Activated CD4-positive, alpha-beta T cell treated with anti-CD3 and anti-CD28 coated beads, Interleukin-2, Interleukin-4, amounts not matched to agents 100 ng/mL and 50 ng/mL, durations not matched to agents 16 hours and 8 hours (primary cell): ENCODE results near the gene HSF2BP.
"Not testable (repeated sequence)": the region's sequence is repeated elsewhere in the genome, so short reads cannot be mapped to it uniquely, and the experiment has no call there.

Experiments used
- DNase-seq: peaks from one replicate; pipeline ENCODE4 v3.0.0-alpha.2; 2020; ENCODE audit warnings: low spot score

The HSF2BP gene

DNA sequence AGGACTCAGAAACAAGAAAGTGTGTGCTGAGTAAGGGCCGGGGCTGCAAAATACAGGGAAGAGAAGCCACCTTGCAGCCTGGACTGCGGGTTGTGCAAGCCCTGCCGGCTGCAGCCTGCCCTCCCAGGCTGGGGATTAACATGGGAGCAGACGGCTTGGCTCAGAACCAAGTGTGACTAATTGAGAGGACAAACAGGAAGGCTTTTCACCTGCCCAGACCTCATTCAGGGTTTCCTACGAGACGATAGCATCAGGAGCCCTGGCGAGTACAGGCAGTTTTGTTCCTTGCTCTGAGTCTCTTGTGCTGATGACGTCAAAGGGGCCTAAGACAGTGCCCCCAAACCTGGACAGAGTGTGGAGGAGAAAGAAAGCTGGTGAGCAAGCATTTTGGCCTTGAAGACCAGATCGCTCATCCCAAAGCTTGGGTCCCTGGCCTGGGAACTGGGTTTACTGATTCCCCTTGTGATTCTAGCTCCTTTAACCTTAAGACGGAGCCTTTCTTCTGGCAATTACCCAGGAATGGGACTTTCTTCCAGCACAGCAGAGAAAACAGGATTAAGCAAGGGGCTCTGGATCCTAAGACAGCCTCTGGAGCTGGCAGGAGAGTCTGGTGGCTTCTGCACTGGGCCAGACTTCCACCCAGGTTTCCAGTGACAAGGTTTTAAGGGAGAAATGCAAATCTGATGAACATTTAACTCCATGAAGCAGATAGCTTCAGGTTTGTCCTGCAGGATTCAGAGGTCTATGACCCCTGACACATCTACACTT, 142.2 kb downstream of the HSF2BP start:
- not testable (repeated sequence) for DNase-seq

DNA sequence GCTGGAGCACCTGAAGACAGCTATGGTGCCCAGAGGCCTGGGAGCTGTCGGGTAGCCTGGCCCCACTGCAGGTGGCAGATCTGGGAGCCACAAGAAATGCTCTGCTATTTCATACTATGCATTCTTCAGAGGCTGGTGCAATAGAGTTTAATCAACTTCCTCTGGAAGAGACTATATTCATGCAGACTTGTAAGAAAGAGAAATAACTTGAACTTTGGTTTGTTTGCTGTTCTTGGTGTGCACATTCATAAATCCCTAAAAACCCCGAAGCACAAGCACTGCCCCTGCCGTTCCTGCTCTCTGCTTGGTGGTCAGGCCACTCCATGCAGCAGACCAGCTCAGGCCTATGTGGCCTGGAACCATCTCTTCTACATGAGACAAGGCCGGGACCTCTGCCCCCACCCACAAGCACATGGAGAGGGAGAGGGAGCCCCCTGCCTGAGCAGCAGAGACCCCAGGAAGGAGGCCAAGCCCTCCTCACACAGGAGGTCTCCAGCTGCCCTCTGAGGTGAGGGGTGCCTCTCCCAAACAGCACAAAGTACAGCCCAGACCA, 142.9 kb downstream of the HSF2BP start:
- DNase-seq: not testable (repeated sequence)

DNA sequence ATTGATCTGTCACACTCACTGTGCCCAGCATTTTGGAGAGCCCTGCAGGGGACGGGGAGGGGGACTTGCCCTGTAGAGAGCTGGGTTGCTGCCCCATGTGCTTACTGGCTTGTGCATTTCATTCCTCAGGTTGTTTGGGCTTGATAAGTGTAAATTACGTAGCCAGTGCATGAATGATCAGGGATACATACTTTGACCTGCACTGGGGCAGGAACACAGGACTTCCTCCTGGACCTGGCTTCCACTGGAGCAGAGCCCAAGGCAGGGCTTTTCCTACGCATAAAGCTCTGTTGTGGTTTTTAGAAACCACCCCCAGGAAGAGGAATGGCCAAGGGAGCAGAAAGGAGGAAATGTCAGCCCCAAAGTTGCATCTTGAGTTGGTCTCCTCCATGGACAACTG, 144.5 kb downstream of the HSF2BP start:
- not testable (repeated sequence) for DNase-seq

DNA sequence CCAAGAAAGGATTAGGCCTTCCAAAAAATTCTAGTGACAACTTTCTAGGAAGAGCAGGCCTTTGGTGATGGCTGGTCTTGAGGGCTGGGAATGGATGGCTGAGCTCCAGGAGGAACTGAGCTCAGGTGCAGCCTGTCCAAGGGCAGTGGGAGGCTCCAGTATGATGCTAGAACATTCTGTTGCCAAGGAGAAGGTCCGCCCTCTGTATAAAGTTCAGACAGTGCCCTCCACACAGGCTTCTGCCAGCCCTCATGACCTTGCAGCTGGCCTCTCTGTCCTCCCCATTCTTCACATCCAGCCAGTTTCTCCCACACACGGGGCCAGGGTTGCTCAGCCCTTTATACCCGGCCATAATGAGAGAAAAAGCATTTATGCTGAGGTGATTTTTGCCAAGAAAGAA, 146.3 kb downstream of the HSF2BP start:
- not testable (repeated sequence) for DNase-seq

DNA sequence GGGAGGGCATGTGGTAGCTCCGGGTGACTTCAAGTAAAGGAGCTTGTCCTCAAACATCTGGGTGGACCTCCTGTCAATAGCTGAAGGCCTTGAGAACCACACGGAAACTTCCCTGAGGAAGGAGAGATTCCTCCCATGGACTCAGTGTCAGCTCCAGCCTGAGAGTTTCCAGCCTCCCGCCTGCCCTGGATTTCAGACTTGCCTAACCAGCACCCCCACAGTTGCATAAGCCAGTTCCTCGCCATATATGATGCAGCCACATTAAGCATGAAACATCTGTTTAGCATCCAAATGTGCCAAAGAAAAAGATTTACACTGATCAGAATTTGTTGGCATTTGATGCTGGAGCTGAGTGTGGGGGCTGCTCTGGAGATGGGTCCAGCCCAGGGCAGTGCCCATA, 148.1 kb downstream of the HSF2BP start:
- not testable (repeated sequence) for DNase-seq

DNA sequence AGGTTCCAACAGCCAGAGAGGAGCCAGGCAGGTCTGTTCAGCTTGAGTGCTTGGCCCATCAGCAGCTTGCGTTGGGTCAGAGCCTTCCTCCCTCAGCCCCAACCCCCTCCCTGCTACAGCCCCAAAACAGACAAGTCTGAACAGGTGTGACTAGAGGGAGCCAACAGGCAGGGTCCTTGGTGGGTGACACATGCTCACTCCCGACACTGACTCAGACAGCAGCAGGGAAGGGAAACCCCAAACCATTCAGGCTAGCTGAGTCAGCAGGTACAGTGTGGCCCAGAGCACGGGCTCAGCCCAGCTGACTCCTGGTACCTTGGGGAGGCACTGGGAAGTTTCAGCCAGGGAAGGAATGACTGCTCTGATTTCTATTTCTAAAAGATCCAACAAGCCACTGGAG, 148.6 kb downstream of the HSF2BP start:
- DNase-seq: not testable (repeated sequence)

DNA sequence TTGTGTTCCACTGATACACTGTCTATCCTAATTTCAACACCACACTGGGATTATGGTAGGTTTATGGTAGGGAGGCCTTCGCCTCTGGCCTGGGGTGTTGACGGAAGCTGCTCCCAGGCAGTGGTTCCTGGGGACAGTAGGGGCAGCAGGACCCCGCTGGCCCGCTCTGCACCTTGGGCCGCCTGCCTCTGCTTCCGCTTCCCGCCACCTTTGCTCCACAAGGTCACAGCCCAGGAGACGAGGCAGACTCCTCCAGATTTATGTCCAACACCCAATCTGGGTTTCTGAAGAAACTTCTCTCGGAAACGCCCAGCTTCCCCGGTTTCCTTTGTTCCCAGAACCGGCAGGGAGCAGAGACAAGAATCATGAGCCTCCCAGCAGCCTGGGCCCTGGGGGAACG, 155.4 kb downstream of the HSF2BP start:
- DNase-seq: not testable (repeated sequence)

DNA sequence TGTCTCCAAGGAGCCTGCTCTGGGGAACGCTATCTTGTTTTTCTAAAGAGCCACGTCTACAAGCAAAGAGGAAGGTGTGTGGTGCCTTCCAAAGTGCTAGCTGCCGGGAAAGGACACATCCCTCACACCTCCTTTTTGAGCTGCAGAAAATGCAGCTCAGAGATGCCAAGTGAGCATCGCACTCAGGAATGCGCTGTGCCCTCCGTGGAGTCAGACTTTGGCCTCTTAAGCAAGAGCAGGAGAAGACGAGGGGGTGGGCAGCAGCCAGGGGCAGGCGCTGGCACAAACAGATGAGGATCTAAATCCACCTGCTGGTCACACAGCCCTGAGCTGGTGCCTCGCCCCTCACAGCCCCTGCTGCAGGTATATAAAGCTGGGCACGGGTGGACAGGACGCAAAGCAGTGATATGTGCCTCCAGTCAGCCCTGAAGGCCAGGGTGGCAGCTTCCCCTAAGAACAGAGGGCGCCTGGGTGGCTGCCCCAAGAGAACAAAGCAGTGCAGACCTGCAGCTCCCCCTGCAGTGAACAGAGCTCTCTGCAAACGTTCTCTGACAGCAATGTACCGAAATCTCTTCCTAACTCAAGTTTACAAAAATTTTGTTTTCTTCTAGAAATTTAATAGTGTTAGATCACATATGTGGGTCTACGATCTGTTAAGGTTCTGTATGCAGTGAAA, 156.1 kb downstream of the HSF2BP start:
- not testable (repeated sequence) for DNase-seq

DNA sequence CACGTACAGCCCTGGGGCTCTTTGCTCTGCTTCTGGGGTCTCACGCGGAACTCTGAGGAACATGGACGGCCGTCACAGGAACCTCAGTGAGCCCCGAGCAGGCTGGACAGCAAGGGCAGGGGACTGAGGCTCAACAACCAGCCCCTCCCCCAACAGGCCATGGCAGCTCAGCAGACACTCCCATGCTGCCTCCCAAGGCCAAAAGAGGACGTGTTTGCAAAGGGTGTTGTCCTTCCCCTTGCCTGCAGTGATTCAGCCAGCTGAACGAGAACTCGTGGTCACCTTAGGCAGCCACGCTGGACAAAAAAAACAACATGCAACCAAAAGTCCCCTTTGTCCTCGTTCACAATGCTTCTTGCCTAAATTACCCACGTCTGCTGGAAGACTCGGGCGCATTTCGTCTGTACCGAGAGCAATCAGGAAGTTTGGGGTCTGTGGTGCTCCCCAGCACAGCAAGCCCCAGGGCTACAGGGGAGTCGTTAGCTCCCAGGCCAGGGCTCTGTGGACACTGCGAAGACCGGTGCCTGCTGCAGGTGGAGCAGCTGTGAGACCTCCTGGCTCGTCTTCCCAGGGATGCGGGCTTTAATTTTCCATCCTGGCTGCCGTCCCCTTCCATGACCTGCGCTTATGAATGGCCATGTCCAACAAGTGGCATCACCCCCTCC, 156.7 kb downstream of the HSF2BP start:
- not testable (repeated sequence) for DNase-seq

DNA sequence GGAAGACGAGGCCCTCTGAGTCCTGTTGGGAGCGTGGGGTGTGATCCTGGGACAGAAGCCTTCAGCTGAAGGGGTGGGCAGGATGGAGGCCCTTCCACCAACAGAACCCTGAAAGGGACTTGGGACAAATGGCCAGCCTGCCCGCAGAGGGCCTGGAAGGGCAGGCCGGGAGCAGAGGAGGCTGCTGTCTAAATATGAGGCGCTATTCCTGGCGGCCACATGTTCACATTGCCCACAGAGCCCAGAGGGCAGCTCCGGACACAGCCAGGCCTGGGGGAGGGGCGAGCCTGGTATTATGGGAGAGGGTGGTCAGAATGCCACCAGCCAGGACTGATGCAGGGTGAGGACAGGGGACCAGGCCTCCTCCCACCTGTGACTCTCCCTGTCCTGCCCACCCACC, 160.4 kb downstream of the HSF2BP start:
- not testable (repeated sequence) for DNase-seq

DNA sequence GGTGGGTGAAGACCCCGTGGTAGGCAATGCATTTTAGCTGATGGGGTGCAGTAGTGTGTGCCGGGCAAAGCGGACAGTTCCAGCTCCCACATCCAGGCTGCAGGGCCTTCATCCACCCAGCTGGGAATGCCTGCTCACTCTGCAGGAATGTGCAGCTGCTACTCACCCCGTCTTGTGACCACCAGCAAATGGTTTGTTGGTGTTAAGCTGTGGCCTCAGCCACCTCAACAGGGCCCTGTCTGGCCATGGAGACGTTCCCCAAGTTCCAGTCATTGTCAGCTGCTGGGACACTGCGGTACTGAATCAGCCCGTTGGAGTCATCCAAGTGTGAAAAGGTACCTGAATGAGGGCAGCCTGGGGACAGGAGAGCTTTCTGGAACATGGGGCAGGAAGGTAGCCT, 161.2 kb downstream of the HSF2BP start:
- DNase-seq: not testable (repeated sequence)

DNA sequence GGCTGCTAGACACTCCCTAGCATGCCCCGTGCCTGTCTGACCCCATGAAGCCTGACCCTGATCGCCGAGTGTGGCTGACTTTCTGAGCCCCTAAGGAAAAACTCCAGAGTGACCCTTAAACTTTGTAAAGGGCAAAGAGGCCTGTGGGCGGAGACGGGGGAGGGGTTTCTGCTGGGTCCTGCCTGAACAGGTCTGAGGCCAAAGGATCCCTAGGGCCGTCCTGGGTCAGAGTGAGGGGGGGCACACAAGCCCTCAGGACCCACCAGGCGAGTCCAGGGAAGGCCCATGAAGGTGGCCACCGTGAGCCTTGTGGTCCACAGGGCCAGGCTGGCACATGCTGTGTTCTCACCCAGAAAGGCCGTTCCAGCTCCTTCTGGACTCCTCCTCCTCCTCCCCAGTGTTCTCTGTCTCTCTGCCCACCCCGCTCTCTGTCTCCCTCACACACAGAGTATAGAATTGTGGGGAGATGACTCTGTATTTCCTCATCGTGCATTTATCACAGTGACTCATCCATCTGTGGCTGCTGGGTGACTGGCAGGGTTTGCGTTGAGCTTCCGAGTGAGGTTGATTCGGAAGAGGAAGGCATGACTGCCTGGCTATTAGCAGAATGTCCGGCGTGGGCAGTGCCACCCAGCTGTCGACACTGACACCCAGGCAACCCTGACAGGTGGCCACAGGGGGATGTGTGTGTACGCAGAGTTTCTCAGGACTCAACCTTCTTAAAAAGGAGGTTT, 164.8 kb downstream of the HSF2BP start:
- not testable (repeated sequence) for DNase-seq

DNA sequence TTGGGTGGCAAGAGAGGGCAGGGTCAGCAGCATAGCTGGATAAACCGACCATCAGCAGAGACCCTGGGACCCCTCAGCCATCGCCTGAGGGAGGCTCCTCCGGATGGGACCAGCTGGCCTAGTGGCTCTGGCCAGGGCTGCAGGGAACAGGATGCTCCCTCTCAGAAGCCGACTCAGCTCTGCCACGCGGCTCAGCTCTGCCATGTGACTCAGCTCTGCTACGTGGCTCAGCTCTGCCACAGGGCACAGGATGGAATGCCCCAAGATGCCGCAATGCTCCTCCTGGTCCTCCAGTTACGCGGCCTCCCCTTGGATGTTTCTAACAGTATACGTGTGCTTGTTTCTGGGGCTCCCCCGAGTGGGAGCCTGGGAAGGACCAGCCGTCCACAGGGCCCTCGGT, 165.8 kb downstream of the HSF2BP start:
- not testable (repeated sequence) for DNase-seq

DNA sequence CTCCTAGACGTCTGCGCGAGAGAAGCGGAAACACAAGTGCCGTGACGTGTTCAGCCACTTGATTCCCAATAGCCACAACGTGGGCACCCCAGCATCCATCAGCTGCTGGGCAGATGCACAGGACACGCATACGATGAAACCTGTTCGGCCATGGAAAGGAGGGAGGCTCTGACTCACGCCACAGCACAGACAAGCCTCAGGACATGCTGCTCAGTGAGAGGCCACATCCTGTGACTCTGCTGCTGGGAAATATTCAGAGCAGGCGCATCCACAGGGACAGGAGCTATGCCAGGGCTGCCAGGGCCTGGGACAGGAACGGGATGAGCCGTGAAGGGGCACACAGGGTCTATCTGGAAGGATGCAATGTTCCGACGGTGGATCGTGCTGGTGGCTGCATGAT, 171.1 kb downstream of the HSF2BP start:
- not testable (repeated sequence) for DNase-seq

DNA sequence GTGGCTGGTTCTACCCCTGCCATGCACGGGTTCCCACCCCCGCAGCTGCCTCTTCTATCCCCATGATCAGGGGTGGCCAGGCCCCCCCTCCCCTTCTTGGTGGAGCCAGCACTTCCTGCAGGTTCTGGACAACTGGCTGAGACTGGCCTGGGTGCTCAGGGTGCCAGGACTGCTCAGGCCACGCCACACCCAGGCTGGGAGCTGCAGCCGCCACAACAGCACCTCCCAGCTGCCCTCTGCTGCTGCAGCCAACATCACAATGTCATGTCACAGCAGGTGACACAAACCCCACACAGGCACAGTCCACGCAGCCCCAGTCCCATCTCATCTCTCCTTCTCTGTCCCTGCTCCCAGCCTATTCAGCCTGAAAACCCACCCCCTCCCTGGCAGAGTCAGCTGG, 173.2 kb downstream of the HSF2BP start:
- not testable (repeated sequence) for DNase-seq

DNA sequence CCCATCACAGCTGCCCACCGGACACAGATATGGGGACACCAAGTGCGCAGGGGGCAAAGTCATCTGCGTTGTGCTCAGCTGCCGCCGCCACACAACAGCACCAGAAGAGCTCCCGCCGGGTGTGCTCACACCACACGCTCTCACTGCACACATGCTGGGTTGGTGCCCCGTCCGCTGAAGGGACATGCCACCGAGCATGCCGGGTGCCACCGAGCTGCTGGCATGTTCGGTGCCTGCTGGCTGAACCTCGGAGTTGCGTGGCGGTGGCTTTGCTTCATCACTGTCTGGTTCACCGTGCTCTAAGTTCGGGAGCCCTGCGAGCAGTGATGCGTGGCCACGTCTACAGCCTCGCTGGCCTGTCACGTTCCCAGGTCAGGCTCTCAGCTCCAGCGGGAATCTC, 174.3 kb downstream of the HSF2BP start:
- DNase-seq: not testable (repeated sequence)

DNA sequence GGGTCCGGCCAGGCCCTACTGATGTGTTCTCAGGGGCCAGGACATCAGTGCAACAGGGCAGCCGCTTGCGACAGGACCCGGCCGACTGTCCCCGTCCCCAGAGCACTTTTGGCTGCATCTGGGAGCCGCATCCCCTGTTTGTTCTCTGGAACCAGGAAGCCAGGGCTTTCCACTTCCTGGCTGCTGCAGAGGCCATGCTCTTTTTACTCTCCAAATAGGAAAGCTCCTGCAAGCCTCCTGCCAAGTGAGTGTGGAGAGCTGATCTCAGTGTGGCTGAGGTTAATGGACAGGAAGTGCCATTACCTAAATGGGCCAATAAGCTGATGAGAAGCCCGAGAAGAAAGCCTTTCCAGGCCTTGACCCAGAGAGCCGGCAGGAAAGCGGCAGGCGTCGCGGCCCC, 180.1 kb downstream of the HSF2BP start:
- not testable (repeated sequence) for DNase-seq
